Measurements from ENCODE around the gene INVS. TPM values are rescaled to one million over a fixed set of nuclear protein-coding genes. Genes with fewer than 3 reads are reported as not detected.
"Not testable (repeated sequence)": the region's sequence is repeated elsewhere in the genome, so short reads cannot be mapped to it uniquely, and the experiment has no call there.

The INVS gene
- total RNA-seq, 1 donor from 2014 or later: 6.9 TPM

- ATAC-seq (no peak), DNase-seq (ENCODE audit: missing footprints) (no peak)
- intact Hi-C loops (cut with DNase I): loop anchor here (5.0 kb wide), 1 partner anchor 194 kb away; no protein-coding TSS in a partner anchor
Measured at GRCh38 chr9:100221538-100221937, 122.5 kb downstream of the INVS start.

GRCh38 chr9:100222674-100223073 lies 123.6 kb downstream of the INVS start:
- DNase-seq (ENCODE audit: missing footprints): no peak
- ATAC-seq: no peak
- intact Hi-C loops (cut with DNase I): loop anchor here (5.0 kb wide), 1 partner anchor 195 kb away; no protein-coding TSS in a partner anchor

- DNase-seq (ENCODE audit: missing footprints): no peak
- intact Hi-C loops (cut with DNase I): no loop called here
- no peak for ATAC-seq
Measured at GRCh38 chr9:100227636-100228035, 128.6 kb downstream of the INVS start.

DNA sequence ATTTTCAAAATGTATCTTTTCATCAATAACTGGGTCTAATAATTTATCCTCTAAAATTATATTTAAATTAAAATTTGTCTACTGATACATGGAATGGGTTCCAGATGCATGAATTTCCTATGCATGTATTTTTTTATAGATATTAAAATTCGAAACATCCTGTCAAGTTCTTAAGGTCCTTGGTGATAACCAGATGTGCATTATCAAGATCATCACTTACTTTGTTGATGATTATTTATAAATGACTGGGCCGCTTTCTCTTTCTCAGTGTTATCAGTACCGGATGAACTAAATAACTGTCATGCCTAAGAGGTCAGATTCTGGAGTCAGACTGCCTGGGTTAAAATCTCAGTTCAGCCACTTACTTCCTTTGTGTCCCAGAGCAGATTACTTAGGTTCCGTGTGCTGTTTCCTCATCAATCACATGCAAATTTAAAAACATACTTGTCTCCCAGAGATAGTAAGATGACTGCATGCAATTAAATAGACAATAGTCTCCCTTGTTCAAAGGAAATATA lies 129.4 kb downstream of the INVS start:
- no peak for ATAC-seq
- DNase-seq (ENCODE audit: missing footprints): no peak
- intact Hi-C loops (cut with DNase I): no loop called here

GRCh38 chr9:100229136-100229535 lies 130.1 kb downstream of the INVS start:
- intact Hi-C loops (cut with DNase I): no loop called here
- DNase-seq (ENCODE audit: missing footprints): no peak

GRCh38 chr9:100229561-100229960 lies 130.5 kb downstream of the INVS start:
- ATAC-seq (no peak), DNase-seq (ENCODE audit: missing footprints) (no peak)
- intact Hi-C loops (cut with DNase I): no loop called here

More at GRCh38 chr9:100229136-100229535, 130.1 kb downstream of the INVS start:
- no peak for ATAC-seq

- ATAC-seq; DNase-seq (ENCODE audit: missing footprints); intact Hi-C loops (cut with DNase I): not testable (repeated sequence)
Measured at GRCh38 chr9:100236986-100237385, 137.9 kb downstream of the INVS start.

- intact Hi-C loops (cut with DNase I): no loop called here
- ATAC-seq (no peak), DNase-seq (ENCODE audit: missing footprints) (no peak)
Measured at GRCh38 chr9:100240512-100240911, 141.5 kb downstream of the INVS start.

DNA sequence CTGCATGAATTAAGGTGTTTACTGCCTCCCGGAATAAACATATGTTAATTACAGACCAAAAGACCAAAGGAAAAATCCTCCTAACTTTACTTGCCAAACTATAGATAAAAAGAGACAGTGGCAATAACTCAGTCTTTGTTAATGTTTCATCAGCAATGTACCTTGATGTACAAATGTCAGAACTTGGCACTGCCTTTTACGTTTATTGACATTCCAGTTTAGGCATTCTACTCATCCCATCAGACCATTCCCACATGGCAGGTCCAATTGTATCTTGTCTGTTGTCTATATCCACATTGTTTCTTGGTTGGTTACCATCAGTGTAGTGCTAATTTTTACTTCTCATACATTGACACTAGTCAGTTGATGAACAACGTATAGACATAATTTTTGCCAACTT lies 168.2 kb downstream of the INVS start:
- DNase-seq (ENCODE audit: missing footprints) (no peak), ATAC-seq (no peak)
- intact Hi-C loops (cut with DNase I): no loop called here

GRCh38 chr9:100268271-100268670 lies 169.2 kb downstream of the INVS start:
- no peak for ATAC-seq
- intact Hi-C loops (cut with DNase I): no loop called here
- no peak for DNase-seq (ENCODE audit: missing footprints)

DNA sequence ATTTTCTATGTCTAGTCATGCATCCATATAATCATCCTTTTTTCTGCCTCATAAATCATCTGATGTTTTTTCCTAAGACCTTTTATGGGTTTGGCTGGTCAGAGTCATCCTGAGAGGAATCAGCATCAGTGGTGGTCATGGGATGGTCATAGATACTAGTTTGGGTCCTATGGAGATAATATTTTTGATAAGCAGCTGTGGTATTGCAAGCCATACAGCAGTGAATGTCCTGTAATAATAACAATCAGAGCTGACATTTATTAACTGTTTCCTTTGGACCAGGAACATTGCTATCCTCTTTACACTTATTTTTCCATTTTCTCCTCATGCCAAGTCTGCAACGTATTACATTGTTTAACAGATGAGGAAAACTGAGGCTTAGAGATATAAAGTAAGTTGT lies 170.6 kb downstream of the INVS start:
- intact Hi-C loops (cut with DNase I): no loop called here
- DNase-seq (ENCODE audit: missing footprints): no peak
- no peak for ATAC-seq

DNA sequence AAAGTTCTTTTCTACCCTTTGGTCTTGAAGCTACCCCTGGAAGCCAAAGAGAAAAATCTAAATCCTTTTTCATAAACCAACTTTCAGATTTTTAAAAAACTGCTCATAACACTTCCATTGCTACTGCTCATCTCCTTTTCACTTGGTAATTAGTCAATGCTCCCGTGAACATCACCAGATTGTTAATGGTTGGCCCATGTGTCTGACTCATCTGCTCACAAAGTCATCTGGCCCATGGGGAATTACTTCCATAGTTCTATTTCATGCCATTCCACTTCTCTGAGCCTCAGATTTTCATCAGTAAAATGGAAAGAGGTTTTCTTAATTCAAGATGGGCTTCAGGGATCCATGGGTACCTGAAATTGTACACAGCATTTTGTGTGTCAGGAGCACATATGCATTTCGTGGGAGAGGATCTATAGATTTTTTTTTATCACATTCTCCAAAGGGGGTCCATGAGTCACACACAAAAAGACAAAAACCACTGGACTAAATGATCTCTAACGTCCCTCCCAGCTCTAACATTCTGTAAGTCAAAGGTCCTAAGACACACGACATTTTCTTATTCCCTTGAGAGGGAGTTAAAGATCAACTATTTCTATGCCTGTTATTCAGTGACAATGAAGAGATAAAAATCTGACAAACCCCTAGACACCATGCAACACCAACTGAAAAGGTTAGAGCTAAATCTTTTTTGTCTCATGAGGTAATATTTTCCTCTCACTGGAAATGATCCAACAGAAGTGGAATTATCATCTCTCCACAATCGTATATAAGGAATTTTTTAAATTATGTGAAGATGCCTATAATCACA lies 178.3 kb downstream of the INVS start:
- intact Hi-C loops (cut with DNase I): no loop called here
- no peak for DNase-seq (ENCODE audit: missing footprints)
- no peak for ATAC-seq

DNA sequence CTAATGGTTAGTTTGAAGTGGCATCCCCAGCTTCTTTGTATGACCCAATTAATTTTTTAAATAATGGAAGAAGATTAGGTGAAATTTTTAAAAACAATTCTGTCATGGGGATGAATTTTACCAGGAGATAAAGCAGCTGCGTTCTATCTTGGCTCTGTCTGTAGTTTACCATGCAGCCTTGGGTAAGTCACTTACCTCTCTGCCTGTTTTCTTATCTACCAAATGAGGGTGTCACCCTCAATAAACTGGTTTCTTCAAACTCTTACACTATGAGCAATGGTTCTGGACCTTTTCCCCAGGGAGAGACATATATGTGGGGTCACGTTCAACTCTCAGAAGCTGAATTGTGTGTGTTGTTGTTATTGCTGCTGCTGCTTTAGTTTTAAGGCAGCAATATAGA lies 182.0 kb downstream of the INVS start:
- intact Hi-C loops (cut with DNase I): no loop called here
- ATAC-seq (no peak), DNase-seq (ENCODE audit: missing footprints) (no peak)

DNA sequence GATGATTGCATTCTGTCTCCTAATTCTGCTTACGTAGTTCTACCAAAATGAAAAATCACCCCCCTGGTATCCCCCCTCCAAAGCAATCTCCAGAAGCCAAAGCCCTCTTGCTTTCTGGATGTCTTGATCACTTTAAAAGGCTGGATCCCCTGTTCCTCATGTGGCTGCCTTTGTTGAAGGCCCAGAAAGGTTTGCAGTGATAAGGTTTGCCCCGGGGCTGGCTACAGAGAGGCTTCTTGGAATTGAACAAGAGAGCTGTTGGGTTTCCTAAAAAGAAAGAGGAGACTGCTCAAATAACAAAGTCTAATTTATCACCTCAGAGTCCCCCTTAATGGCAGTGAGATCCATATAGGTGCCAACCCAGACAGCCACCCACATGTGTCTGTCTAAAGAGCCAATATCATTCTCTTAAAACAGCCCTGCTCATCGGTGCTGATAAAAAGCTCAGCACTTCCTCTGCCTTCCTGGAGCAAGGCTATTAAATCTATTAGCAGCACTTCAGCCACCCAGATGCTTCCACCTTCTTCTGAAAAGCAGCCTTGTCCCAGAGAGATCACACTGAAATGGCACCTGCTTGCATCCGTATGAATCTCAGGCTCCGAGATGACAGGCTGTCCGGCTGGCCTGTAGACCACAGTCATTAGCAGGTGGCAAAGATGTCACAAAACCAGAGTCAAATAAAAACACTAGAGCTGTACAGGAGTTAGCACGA lies 182.8 kb downstream of the INVS start:
- DNase-seq (ENCODE audit: missing footprints) (no peak), ATAC-seq (no peak)
- intact Hi-C loops (cut with DNase I): no loop called here

DNA sequence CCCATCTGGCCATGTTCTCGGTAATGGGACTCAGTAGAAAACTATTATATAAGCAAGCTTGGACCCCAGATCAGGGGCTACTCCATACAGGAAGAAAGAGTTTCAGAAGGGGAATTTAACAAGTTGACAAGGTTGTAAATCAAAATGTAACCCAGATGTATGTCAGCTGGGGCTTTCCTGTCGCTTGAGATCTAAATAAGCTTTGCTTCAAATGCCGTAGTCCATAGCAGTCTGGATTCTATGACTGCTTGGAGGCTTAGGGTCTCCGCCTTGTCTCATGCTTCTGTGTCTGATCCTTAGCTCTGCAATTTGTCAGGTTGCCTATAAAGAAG lies 183.3 kb downstream of the INVS start:
- no peak for DNase-seq (ENCODE audit: missing footprints)

DNA sequence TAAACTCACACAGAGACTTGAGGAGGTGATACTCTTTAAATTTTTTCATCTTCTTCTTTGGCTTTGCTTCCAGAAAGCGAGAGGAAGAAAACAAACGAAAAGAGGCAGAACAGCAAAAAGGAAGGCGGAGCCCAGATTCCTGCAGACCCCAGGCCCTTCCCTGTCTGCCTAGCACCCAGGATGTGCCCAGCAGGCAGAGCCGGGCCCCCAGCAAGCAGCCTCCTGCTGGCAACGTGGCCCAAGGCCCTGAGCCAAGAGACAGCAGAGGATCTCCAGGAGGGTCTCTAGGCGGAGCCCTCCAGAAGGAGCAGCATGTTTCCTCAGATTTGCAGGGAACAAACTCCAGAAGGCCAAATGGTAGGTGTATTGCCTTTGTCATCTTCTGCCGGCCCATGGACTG lies 185.2 kb downstream of the INVS start:
- DNase-seq (ENCODE audit: missing footprints): no peak
- ATAC-seq: no peak
- intact Hi-C loops (cut with DNase I): no loop called here

More for the DNA sequence above, 183.3 kb downstream of the INVS start:
- intact Hi-C loops (cut with DNase I): no loop called here
- ATAC-seq: no peak

- ATAC-seq (no peak), DNase-seq (ENCODE audit: missing footprints) (no peak)
- intact Hi-C loops (cut with DNase I): no loop called here
Measured at GRCh38 chr9:100285080-100285479, 186.0 kb downstream of the INVS start.

- DNase-seq (ENCODE audit: missing footprints) (no peak), ATAC-seq (no peak)
- intact Hi-C loops (cut with DNase I): no loop called here
Measured at GRCh38 chr9:100285601-100286000, 186.6 kb downstream of the INVS start.

GRCh38 chr9:100286257-100286656 lies 187.2 kb downstream of the INVS start:
- intact Hi-C loops (cut with DNase I): no loop called here
- no peak for DNase-seq (ENCODE audit: missing footprints)
- ATAC-seq: no peak

GRCh38 chr9:100287186-100287585 lies 188.1 kb downstream of the INVS start:
- no peak for ATAC-seq
- no peak for DNase-seq (ENCODE audit: missing footprints)

More at GRCh38 chr9:100287186-100287585, 188.1 kb downstream of the INVS start:
- intact Hi-C loops (cut with DNase I): no loop called here

All from Right ventricle myocardium inferior (tissue), 1 donor.